Activated CD4-positive, alpha-beta T cell treated with anti-CD3 and anti-CD28 coated beads, Interleukin-2, amount 50 U/mL, for 16 hours (primary cell): ENCODE measurements around the gene AEBP2.
A peak's percentile ranks its signal among the peaks of the same experiment; 100 is the strongest.
"Not testable (repeated sequence)": the region's sequence is repeated elsewhere in the genome, so short reads cannot be mapped to it uniquely, and the experiment has no call there.

ENCODE experiments used
- DNase-seq: peaks from one replicate; pipeline ENCODE4 v3.0.0-alpha.2; 2020

The AEBP2 gene

GRCh38 chr12:19423166-19423930 lies 15.9 kb upstream of the AEBP2 start:
- DNase-seq = no peak

GRCh38 chr12:19428246-19428645 lies 11.0 kb upstream of the AEBP2 start:
- no peak for DNase-seq

GRCh38 chr12:19429491-19429890 lies 9.8 kb upstream of the AEBP2 start:
- DNase-seq = not testable (repeated sequence)

GRCh38 chr12:19430988-19431387 lies 8.3 kb upstream of the AEBP2 start:
- no peak for DNase-seq

GRCh38 chr12:19431407-19432308 lies 7.6 kb upstream of the AEBP2 start:
- peak; percentile 88 for DNase-seq

GRCh38 chr12:19432309-19433170 lies 6.8 kb upstream of the AEBP2 start:
- DNase-seq = no peak

- DNase-seq = peak; percentile 51
Measured at GRCh38 chr12:19434538-19434937, 4.8 kb upstream of the AEBP2 start.

- no peak for DNase-seq
Measured at GRCh38 chr12:19435831-19436497, 3.3 kb upstream of the AEBP2 start.

- no peak for DNase-seq
Measured at GRCh38 chr12:19436931-19437330, 2.4 kb upstream of the AEBP2 start.

GRCh38 chr12:19437996-19438395 lies 1.3 kb upstream of the AEBP2 start:
- no peak for DNase-seq

GRCh38 chr12:19440019-19440858 lies 947 bp downstream of the AEBP2 start:
- DNase-seq = peak; percentile 64

- DNase-seq = no peak
Measured at GRCh38 chr12:19440916-19441315, 1.6 kb downstream of the AEBP2 start.

GRCh38 chr12:19443585-19443984 lies 4.3 kb downstream of the AEBP2 start:
- DNase-seq = no peak

- DNase-seq = no peak
Measured at GRCh38 chr12:19444097-19444496, 4.8 kb downstream of the AEBP2 start.

GRCh38 chr12:19447386-19447785 lies 8.1 kb downstream of the AEBP2 start:
- DNase-seq = no peak

GRCh38 chr12:19449814-19450213 lies 10.5 kb downstream of the AEBP2 start:
- DNase-seq = no peak

GRCh38 chr12:19450362-19450761 lies 11.1 kb downstream of the AEBP2 start:
- no peak for DNase-seq

- DNase-seq = no peak
Measured at GRCh38 chr12:19451196-19451595, 11.9 kb downstream of the AEBP2 start.

GRCh38 chr12:19453961-19454360 lies 14.7 kb downstream of the AEBP2 start:
- DNase-seq = no peak

GRCh38 chr12:19454837-19455236 lies 15.5 kb downstream of the AEBP2 start:
- DNase-seq = no peak

- no peak for DNase-seq
Measured at GRCh38 chr12:19456176-19456575, 16.9 kb downstream of the AEBP2 start.

- no peak for DNase-seq
Measured at GRCh38 chr12:19457561-19457960, 18.3 kb downstream of the AEBP2 start.
